H1 (cell line): Measurements from ENCODE around the gene STIM1. TPM values are rescaled to one million over a fixed set of nuclear protein-coding genes. Genes with fewer than 3 reads are reported as not detected.

ENCODE experiments used
- POU5F1 ChIP-seq: IDR thresholded peaks from 2 replicates; pipeline ENCODE4 v1.6.1; 2011; ENCODE audit warnings: low read depth, mild to moderate bottlenecking, low read length, moderate library complexity
- polyA plus RNA-seq, 7 experiments: library from polyadenylated mRNA; depleted of rRNA in 3 of 7; stranded (reverse) in 5 of 7; unstranded in 2 of 7; fragments of >200 nt in 5 of 7; fragments of 200-250 nt in 2 of 7; gene quantifications; 1 replicate in 5 of 7; 2 replicates in 1 of 7; 4 replicates in 1 of 7; pipeline versions ENCODE4 v1.2.1 to v1.2.3, GENCODE V29; 2011 to 2013; ENCODE audit warnings: missing spikeins in 2 of 7, mixed read lengths in 2 of 7
- total RNA-seq: library from RNA; stranded (reverse); fragmentation: NEBNext Ultra II Directional; extraction: Animal tissue kit (Norgen Biotek cat#: 25700); gene quantifications from 2 replicates; pipeline ENCODE4 v1.2.1, GENCODE V29; 2021

The STIM1 gene
- total and polyA plus RNA-seq, 2 of the 8 experiments (the other 6 are each of a cell fraction or from before 2014, with no cell fraction given), result 11.1 to 12.2 TPM

GRCh38 chr11:4118107-4118506 lies 262.6 kb downstream of the STIM1 start (continued):
- TF ChIP-seq POU5F1, result no peak
